Neural crest cell (in vitro differentiated cells): Measurements from ENCODE around the gene TROAP. TPM values are rescaled to one million over a fixed set of nuclear protein-coding genes. Genes with fewer than 3 reads are reported as not detected.

Experiments
- DNase-seq: peaks from one replicate; pipeline ENCODE4 v3.0.0; 2021; ENCODE audit warnings: low read depth, mixed read lengths, low spot score
- H3K27ac Mint-ChIP-seq: one replicate; pipeline ENCODE4 v1.8.0; 2021; ENCODE audit warnings: mild to moderate bottlenecking, mixed read lengths; ENCODE audit not compliant: unreplicated experiment
- H3K27me3 Mint-ChIP-seq: 2 replicates; pipeline ENCODE4 v1.8.0; 2021; ENCODE audit warnings: low read depth, mild to moderate bottlenecking, mixed read lengths
- H3K36me3 Mint-ChIP-seq: 2 replicates; pipeline ENCODE4 v1.8.0; 2021; ENCODE audit warnings: low read depth, mild to moderate bottlenecking, mixed read lengths
- H3K4me1 Mint-ChIP-seq: 2 replicates; pipeline ENCODE4 v1.8.0; 2021; ENCODE audit warnings: mixed read lengths
- H3K4me3 Mint-ChIP-seq: one replicate; pipeline ENCODE4 v1.8.0; 2021; ENCODE audit warnings: mild to moderate bottlenecking, mixed read lengths
- H3K9me3 Mint-ChIP-seq: 2 replicates; pipeline ENCODE4 v1.8.0; 2021; ENCODE audit warnings: mixed read lengths
- CTCF ChIP-seq: fragments of 200-600 bp; sonication (generic); conservative IDR thresholded peaks from 2 replicates; pipeline ENCODE4 v1.5.0; 2021; ENCODE audit warnings: antibody characterized with exemption, mild to moderate bottlenecking
- total RNA-seq: library from RNA; stranded (reverse); gene quantifications from 2 replicates; pipeline ENCODE4 v1.2.1, GENCODE V29; 2021

TROAP gene
- total RNA-seq, 1 donor from 2014 or later = 91.2 TPM

- peak; percentile 45 for DNase-seq
- no peak overlapping the region for H3K27ac Mint-ChIP-seq
- H3K4me1 Mint-ChIP-seq = peaks cover 4% of the 10 kb centered on the region
- H3K9me3 Mint-ChIP-seq = no peaks in the 10 kb centered on the region
- H3K4me3 Mint-ChIP-seq = no peak overlapping the region
- peak; percentile 75 for TF ChIP-seq CTCF
- H3K36me3 Mint-ChIP-seq = no peaks in the 10 kb centered on the region
- H3K27me3 Mint-ChIP-seq = peaks cover 92% of the 10 kb centered on the region
Observed at GRCh38 chr12:49296034-49296835, 26.8 kb upstream of the TROAP start.

- Mint-ChIP-seq H3K9me3 (no peaks in the 10 kb centered on the region), H3K4me1 (peaks cover 4% of the 10 kb centered on the region), H3K4me3 (peak overlapping the region; percentile 9), H3K27ac (no peak overlapping the region), H3K27me3 (peaks cover 92% of the 10 kb centered on the region), H3K36me3 (no peaks in the 10 kb centered on the region)
- no peak for TF ChIP-seq CTCF
- no peak for DNase-seq
Observed at GRCh38 chr12:49296836-49297694, 26.0 kb upstream of the TROAP start.

- Mint-ChIP-seq H3K4me1 (peaks cover 4% of the 10 kb centered on the region), H3K9me3 (no peaks in the 10 kb centered on the region), H3K27ac (no peak overlapping the region), H3K36me3 (no peaks in the 10 kb centered on the region), H3K27me3 (peaks cover 87% of the 10 kb centered on the region), H3K4me3 (no peak overlapping the region)
- no peak for DNase-seq
- no peak for TF ChIP-seq CTCF
Observed at GRCh38 chr12:49297695-49298060, 25.4 kb upstream of the TROAP start.

DNA sequence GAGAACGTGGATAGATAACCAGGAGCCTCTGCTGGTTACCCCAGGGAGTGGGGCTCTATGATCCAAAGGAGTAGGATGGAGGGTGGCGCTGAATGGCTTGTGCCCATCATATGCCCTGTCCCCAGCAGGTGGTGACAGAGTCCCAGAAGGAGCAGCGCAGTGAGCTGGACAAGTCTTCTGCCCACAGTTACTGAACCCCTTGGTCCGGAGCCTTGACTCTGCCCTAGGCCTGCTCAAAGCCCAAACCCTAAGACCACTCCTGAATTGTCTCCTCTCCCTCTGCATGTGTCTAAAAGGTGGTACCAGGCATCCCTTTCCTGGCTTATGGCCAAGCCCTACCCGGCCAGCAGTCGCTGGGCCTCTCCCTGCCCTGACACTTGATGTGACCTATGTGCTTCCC lies 24.9 kb upstream of the TROAP start:
- no peak for TF ChIP-seq CTCF
- H3K27ac Mint-ChIP-seq = no peak overlapping the region
- no peaks in the 10 kb centered on the region for H3K36me3 Mint-ChIP-seq
- H3K9me3 Mint-ChIP-seq = no peaks in the 10 kb centered on the region
- H3K4me1 Mint-ChIP-seq = peaks cover 4% of the 10 kb centered on the region
- H3K27me3 Mint-ChIP-seq = peaks cover 87% of the 10 kb centered on the region
- DNase-seq = no peak
- no peak overlapping the region for H3K4me3 Mint-ChIP-seq

DNA sequence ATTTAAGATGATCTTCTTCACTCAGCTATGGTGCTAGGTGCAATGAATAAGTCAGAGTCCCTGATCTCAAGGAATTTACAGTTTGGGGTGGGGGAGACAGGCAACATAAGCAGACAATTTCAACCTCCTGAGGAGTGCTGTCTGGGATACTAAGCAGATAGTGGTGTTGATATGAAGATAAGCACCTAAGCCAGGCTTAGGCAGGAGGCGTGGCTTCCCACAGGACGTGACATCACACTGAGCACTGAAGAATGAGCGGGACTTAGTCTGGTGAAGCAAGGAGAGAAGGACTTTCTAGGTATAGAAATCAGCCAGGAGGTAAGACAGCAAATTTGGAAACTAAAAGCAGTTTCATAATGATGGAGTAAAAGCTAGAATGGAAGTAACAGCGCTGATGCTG lies 21.3 kb upstream of the TROAP start:
- no peak for DNase-seq
- TF ChIP-seq CTCF = no peak
- Mint-ChIP-seq H3K4me1 (peaks cover 4% of the 10 kb centered on the region), H3K4me3 (no peak overlapping the region), H3K36me3 (no peaks in the 10 kb centered on the region), H3K9me3 (no peaks in the 10 kb centered on the region), H3K27me3 (peaks cover 68% of the 10 kb centered on the region), H3K27ac (no peak overlapping the region)
